Activated effector memory CD4-positive, alpha-beta T cell treated with Interleukin-2 at 50 U/mL for 16 hours (primary cell): ENCODE data around the gene RERGL.
"Not testable (repeated sequence)": the region's sequence is repeated elsewhere in the genome, so short reads cannot be mapped to it uniquely, and the experiment has no call there.

Experiments
- DNase-seq: peaks from one replicate; pipeline ENCODE4 v3.0.0-alpha.2; 2020

The RERGL gene

GRCh38 chr12:18090093-18090492 is at the start of gene RERGL:
Gene RERGL (minus strand): TSS chr12:18090193. CDS start chr12:18090140, 53 bp downstream.
- no peak for DNase-seq

DNA sequence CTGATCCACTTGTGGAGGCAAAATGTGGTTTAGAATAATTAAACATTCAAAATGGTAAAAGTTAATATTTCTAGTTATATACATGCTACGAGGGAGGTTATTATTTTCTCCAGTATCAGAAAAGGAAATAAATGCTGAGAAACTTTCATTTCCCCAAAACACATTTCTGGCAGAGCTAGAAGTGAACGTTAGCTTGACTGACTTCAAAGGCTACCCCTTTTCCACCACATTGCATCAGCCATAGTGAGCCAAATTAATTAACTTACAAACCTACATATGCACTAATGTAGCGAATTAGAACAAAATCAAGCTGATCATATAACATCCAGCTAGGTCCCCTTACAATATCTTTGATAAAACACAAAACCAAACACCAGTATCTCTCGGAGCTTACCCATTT is 49.3 kb upstream of the RERGL start:
- DNase-seq: no peak

- DNase-seq: no peak
Observed at GRCh38 chr12:18135509-18135908, 45.5 kb upstream of the RERGL start.

DNA sequence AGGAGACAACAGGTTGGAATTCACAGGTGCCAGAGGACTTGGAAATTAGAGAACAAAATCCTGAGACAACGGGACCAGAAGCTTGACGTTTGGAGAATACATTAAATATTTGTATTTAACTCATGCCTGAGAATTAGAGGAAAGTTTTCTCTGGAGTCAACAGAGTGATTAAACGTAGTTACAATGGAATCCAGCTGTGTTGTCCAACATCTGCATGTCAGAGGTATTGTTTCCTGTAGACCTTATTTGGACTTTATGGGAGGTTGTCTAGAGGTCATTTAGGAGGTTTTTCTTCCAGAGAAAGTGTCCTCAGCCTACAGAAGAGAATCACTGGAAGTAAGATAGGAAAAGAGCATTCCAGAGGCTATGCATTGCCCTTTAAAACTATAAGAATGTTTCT is 45.1 kb upstream of the RERGL start:
- DNase-seq: no peak

DNA sequence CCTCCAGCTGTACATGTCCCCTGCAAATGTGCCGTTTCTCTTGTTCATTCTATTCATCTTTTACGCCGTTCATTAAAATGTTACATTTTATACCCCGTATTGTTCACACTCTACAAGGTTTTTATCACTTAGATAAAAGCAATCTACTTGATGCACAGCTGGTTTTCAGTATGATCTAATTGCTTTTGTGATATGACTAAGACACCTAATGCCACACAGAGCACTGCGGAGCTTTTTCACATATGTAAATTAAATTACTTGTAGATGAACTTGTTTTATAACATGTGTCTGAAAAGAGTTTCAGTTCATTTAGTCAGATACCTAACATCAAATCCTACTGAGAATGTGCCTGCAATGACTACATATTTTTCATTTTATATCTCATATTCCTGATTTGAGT is 40.9 kb upstream of the RERGL start:
- DNase-seq: no peak

- no peak for DNase-seq
Observed at GRCh38 chr12:18123707-18124106, 33.7 kb upstream of the RERGL start.

DNA sequence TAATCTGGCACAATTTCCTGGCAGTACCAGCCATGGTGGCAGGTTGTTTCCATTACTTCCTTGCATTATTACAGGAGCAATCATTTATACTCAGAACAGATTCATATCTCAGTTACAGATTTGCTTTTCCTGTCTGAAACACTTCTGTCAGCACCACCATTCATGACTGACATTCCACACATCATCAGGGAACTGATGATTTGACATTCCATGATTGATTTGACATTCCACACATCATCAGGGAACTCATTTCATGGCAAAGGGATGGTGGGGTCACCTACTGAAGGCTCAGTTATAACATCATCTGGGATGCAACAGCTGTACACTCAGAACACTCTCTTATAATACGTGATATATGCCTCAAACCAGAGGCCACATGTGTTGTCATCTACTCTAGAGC is 30.9 kb upstream of the RERGL start:
- no peak for DNase-seq

- DNase-seq: no peak
Observed at GRCh38 chr12:18108611-18109010, 18.6 kb upstream of the RERGL start.

GRCh38 chr12:18103624-18104023 is 13.6 kb upstream of the RERGL start:
- no peak for DNase-seq

DNA sequence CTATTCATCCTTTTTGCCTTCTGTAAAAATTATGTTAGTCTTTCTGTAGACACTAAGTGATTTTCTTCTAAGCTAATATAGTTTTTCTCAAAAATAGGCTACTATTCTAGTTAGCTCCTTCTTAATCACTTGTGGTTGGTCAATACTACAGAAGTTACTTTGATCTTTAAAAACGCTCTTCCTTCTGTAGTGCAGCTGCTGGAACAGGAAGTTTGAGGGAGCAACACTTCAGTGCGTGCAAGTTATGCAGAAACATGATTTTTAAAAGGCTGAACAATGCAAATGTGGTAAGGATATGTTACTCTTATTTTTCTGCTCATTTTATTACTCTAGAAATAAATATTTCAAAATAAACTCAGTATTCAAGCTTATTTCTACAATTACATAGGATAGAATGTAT is 11.1 kb upstream of the RERGL start:
- DNase-seq: no peak

- DNase-seq: no peak
Observed at GRCh38 chr12:18084080-18084479, 5.9 kb downstream of the RERGL start.

GRCh38 chr12:18079541-18080246 is 10.3 kb downstream of the RERGL start:
- no peak for DNase-seq

DNA sequence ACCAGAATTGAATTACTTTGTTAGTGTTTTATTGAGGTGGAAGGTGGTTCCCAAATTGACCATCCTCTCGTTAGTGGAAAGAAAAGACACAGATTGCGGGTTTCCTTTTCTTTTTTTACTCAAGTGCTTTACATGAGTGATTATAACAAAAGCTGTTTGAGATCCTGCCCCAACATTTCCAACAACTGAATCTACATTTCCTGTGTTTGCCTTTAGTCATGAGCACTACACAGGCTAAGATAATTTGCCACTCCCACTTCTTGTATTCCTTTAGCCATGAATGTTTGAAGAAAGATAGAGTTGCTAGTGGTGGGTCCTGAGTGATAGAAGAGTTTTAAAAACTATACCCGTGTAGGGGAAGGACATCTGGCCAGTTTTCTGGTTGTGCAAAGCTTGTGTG is 16.0 kb downstream of the RERGL start:
- DNase-seq: no peak

DNA sequence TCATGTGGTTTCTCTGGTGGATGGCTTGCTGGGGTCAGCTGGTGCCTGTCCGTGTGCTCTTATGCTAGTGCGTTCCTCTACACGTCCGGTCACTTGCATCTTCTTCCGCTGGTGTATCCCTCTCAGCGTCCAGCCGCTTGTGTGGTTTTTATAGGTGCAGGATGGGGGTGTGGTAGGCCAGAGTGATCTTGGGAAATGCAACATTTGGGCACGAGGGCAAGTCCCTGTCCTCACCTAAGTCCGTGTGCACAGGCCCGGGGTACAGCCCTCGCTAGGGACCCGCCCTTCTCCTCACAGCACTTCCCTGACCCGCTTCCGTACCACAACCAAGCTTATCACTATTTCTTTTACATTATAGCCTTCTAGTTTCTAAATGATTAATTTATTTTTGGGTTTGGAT is 17.3 kb downstream of the RERGL start:
- no peak for DNase-seq

GRCh38 chr12:18071336-18071735 is 18.7 kb downstream of the RERGL start:
- DNase-seq: no peak

- no peak for DNase-seq
Observed at GRCh38 chr12:18068355-18068754, 21.6 kb downstream of the RERGL start.

- DNase-seq: no peak
Observed at GRCh38 chr12:18066666-18067065, 23.3 kb downstream of the RERGL start.

GRCh38 chr12:18062867-18063266 is 27.1 kb downstream of the RERGL start:
- not testable (repeated sequence) for DNase-seq

GRCh38 chr12:18057051-18057450 is 32.9 kb downstream of the RERGL start:
- no peak for DNase-seq

DNA sequence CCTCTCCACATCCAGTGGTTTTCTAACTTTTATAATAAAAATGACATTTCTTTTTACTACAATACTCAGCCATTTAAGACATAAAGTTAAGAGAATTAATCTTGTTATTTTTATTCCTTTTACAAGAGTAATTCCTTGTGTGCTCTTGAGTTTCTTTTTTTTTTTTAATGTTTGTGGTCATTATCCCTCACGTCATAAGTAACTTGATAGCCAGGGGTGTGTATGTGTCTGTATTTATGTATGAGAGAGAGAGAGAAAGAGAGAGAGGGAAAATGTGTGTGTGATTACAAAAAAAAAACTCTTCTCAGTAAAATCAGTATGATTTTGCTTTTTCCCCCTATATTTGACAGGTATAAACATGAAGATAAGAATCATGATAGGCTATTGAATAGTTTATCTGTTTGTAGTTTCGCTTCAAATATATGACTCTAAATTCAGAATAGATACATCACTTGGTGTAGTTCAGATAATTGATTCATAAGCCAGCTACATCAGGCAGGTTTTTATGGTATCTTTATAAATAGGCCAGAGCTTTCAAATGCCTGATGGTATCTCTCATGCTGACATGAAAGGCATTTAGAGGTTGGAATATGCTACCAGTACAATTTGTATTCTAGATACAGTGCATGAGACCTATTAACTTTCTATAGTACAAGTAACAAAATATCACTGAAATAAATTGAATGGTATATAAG is 34.9 kb downstream of the RERGL start:
- DNase-seq: no peak

DNA sequence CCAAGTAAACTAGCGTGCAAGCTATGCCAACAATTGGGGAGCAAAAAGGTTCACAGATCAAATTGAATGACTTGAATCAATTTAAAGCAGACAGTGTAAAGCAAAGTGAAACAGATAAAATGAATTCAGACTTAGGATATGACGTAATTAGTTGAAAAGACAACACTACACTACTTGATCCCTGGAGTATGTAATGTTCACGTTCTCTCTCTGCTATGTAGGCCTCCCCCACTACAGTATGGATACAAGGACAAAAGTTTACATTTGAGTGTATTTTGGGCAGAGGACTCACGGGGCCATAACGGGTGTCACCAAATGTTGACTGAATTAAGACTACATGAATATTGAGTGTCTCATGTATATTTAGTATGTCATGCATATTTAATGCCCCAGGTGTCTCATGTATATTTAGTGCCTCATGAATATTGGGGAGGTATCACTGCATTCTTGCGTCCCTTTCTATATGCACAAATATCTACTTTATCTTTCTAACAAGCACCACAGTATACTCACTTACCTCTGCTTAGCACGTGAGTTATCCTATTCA is 44.5 kb downstream of the RERGL start:
- DNase-seq: no peak

- not testable (repeated sequence) for DNase-seq
Observed at GRCh38 chr12:18040060-18040742, 49.8 kb downstream of the RERGL start.
